ENCODE data around the gene FAM20B. TPM values are rescaled to one million over a fixed set of nuclear protein-coding genes. Genes with fewer than 3 reads are reported as not detected.

Gene FAM20B
- total RNA-seq, 4 donors from 2014 or later, result 16.3 to 27.3 (median 18.7) TPM

- Histone ChIP-seq H3K9me3 (no peaks in the 10 kb centered on the region), H3K27ac (no peak overlapping the region), H3K27me3 (no peaks in the 10 kb centered on the region), H3K4me3 (no peak overlapping the region), H3K36me3 (no peaks in the 10 kb centered on the region), H3K4me1 (peaks cover 0 to 8% (median 7%) of the 10 kb centered on the region in 3 donors)
- no peak for DNase-seq
- intact Hi-C loops (cut with DNase I), result loop anchor here (5.0 kb wide), 2 partner anchors 231 to 471 kb away; no protein-coding TSS in a partner anchor
- WGBS, 2 donors, result 81 to 88% methylated on average over 7 of the region's 7 CpGs
- no peak for TF ChIP-seq CTCF (IDR thresholded peaks at IDR 0.05)
- TF ChIP-seq POLR2A (IDR thresholded peaks at IDR 0.05), result no peak
Measured at GRCh38 chr1:179003512-179004066, 22.1 kb upstream of the FAM20B start.

- no peak overlapping the region for H3K4me3 ChIP-seq
- peaks cover 0 to 8% (median 7%) of the 10 kb centered on the region in 3 donors for H3K4me1 ChIP-seq
- TF ChIP-seq CTCF (IDR thresholded peaks at IDR 0.05) (no peak), POLR2A (IDR thresholded peaks at IDR 0.05) (no peak)
- intact Hi-C loops (cut with DNase I), result no loop called here
- H3K27ac ChIP-seq, result no peak overlapping the region
- H3K27me3 ChIP-seq, result no peaks in the 10 kb centered on the region
- DNase-seq, result no peak
- H3K9me3 ChIP-seq, result no peaks in the 10 kb centered on the region
- no peaks in the 10 kb centered on the region for H3K36me3 ChIP-seq
- 75 to 85% methylated on average over 7 of the region's 7 CpGs for WGBS, 2 donors
Measured at GRCh38 chr1:179007233-179007632, 18.5 kb upstream of the FAM20B start.

- Histone ChIP-seq H3K27me3 (no peaks in the 10 kb centered on the region), H3K27ac (no peak overlapping the region), H3K9me3 (no peaks in the 10 kb centered on the region), H3K4me3 (no peak overlapping the region), H3K4me1 (peaks cover 0 to 8% (median 0%) of the 10 kb centered on the region in 3 donors), H3K36me3 (no peaks in the 10 kb centered on the region)
- no peak for TF ChIP-seq CTCF (IDR thresholded peaks at IDR 0.05)
- no peak for TF ChIP-seq POLR2A (IDR thresholded peaks at IDR 0.05)
- WGBS, 2 donors, result 87 to 92% methylated on average over 2 of the region's 2 CpGs
- intact Hi-C loops (cut with DNase I), result no loop called here
- DNase-seq, result no peak
Measured at GRCh38 chr1:179010671-179011070, 15.0 kb upstream of the FAM20B start.

DNA sequence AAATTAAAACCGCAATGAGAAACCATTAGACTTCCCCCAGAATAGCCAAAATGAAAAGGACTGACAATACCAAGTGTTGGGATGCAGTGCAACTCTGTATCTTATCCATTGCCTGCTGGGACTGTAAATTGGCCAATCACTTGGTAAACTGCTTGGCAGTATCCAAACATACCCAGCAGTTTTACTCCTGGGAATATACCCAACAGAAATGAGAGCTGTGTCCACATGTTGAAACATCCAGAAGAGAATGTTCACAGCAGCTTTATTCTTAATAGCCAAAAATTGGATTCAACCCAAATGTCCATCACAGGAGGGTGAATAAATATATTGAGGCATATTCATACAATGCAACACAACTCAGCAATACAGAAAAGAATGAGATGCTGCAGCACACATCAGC is 13.7 kb upstream of the FAM20B start:
- Histone ChIP-seq H3K27me3 (no peaks in the 10 kb centered on the region), H3K9me3 (no peaks in the 10 kb centered on the region), H3K4me3 (no peak overlapping the region), H3K27ac (no peak overlapping the region), H3K36me3 (no peaks in the 10 kb centered on the region), H3K4me1 (peaks cover 4 to 20% (median 8%) of the 10 kb centered on the region in 3 donors)
- no peak for TF ChIP-seq CTCF (IDR thresholded peaks at IDR 0.05)
- no peak for TF ChIP-seq POLR2A (IDR thresholded peaks at IDR 0.05)
- intact Hi-C loops (cut with DNase I), result no loop called here
- 61 to 75% methylated on average over 1 of the region's 1 CpG for WGBS, 2 donors
- no peak for DNase-seq

- WGBS, 2 donors, result 91 to 94% methylated on average over 1 of the region's 1 CpG
- Histone ChIP-seq H3K27ac (no peak overlapping the region), H3K9me3 (no peaks in the 10 kb centered on the region), H3K4me3 (no peak overlapping the region), H3K36me3 (no peaks in the 10 kb centered on the region), H3K27me3 (no peaks in the 10 kb centered on the region), H3K4me1 (peaks cover 16 to 35% (median 25%) of the 10 kb centered on the region in 3 donors)
- intact Hi-C loops (cut with DNase I), result no loop called here
- no peak for TF ChIP-seq POLR2A (IDR thresholded peaks at IDR 0.05)
- no peak for TF ChIP-seq CTCF (IDR thresholded peaks at IDR 0.05)
- no peak for DNase-seq
Measured at GRCh38 chr1:179014123-179014522, 11.6 kb upstream of the FAM20B start.
